NCI-H146 (cell line): ENCODE results near the gene FHIP2A.
"Not testable (repeated sequence)": the region's sequence is repeated elsewhere in the genome, so short reads cannot be mapped to it uniquely, and the experiment has no call there.

ENCODE experiments used
- DNase-seq: peaks from one replicate; lab custom pipeline; 2025; lab: John Stamatoyannopoulos, UW

FHIP2A gene, protein sequence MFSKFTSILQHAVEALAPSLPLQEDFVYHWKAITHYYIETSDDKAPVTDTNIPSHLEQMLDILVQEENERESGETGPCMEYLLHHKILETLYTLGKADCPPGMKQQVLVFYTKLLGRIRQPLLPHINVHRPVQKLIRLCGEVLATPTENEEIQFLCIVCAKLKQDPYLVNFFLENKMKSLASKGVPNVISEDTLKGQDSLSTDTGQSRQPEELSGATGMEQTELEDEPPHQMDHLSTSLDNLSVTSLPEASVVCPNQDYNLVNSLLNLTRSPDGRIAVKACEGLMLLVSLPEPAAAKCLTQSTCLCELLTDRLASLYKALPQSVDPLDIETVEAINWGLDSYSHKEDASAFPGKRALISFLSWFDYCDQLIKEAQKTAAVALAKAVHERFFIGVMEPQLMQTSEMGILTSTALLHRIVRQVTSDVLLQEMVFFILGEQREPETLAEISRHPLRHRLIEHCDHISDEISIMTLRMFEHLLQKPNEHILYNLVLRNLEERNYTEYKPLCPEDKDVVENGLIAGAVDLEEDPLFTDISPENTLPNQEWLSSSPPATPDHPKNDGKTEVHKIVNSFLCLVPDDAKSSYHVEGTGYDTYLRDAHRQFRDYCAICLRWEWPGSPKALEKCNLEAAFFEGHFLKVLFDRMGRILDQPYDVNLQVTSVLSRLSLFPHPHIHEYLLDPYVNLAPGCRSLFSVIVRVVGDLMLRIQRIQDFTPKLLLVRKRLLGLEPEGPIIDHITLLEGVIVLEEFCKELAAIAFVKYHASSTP

DNA sequence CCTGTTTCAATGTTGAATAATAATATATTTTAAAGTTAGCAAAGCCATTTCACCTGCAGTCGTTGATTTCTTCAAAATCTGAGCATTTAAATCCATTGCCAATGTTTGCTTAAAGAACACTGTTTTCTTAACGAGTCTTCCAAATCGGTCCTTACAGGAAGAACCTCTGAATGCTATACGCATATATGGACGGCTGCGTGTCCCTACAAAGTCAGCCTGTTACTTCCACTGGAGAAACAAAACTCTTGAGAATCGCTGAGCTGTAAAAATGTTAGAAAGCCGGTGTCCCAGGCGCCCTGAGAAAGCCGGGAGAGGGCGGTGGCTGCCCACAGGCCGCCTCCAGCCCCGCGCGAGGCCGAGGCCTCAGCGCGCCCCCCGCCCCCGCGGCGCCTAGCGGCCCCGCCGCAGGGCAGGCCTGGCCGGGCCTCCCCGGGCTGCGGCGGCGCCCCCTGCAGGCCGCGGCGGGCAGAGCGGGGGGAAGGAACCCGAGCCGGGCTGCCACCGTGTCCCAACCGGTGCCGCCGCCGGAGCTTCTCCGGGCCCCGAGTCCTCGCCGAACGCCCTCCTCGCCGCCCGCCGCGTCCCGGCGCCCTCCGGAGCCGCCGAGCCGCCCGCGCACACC lies at the start of gene FHIP2A:
TSS of gene FHIP2A (plus strand) at position 488 of the 622 bp plus-strand sequence. CDS start 299 bp downstream, outside the sequence.
- DNase-seq, result peak; percentile 67

DNA sequence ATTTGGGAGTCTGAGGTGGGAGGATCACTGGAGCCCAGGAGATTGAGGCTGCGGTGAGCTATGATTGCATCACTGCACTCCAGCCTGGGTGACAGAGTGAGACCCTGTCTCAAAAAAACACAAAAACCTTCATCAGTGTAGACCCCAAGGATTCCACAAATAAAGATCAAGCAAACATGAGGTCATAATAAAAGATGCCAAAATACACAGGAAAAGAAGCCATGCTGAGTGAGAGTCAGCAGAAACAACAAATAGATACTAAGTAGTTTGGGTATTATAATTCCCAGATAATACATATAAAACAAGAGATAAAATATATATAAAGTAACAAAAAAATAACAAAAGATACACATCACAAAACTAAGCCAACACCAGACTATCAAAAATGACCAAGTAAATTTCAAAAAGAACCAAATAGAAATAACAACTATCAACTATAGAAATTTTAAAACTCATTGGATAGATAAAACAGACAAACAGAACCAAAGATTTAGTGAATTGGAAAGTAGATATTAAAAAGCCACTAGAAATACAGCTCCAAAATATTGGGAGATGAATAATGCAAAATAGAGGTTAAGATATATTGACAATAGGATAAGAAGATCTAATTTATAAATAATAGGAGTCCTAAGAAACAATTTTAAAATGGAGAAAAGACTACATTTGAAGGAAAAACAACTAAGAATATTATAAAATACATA lies 48.9 kb upstream of the FHIP2A start:
- no peak for DNase-seq

DNA sequence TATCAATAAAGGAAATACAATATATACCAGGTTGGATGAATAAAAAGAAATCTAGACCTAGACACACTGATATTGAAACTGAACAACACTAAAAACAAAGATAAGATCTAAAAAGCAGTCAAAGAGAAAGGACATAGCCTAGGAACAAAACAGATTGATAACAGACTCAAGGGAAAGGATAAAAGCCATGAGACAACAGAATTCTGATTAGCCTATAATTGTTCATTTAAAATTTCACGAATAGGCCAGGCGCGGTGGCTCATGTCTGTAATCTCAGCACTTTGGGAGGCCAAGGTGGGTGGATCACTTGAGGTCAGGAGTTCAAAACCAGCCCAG lies 48.4 kb upstream of the FHIP2A start:
- DNase-seq, result no peak

DNA sequence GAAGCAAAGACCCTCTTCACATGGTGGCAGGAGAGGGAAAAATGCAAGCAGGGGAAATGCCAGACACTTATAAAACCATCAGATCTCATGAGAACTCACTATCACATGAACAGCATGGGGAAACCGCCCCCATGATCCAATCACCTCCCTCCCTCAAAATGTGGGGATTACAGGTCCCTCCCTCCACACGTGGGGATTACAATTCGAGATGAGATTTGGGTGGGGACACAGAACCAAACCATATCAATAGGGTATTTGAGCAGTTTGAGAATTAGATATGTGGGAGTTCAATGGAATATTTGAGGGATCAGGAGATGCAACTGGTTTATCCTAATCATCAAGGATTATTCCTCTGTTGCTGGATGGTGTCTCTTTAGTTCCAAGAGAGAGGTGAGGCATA lies 46.5 kb upstream of the FHIP2A start:
- not testable (repeated sequence) for DNase-seq

DNA sequence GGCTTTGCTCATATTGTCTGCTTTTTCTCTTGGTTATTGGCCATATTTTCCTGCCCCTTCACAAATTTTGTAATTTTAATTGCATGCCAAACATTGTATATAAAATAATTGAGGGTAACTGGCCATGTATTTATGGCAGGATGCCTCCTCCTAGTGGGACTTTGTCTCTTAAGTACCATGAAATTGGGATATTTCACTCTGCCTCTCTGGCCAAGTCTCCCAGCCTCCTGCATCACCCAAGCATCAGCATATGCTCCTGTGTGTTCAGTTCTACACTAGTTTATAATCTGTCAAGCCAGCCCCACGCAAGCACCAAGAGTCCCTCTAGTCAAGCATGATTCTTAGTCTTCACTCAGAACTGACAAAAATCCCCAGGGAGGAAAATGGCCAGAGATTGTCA lies 44.2 kb upstream of the FHIP2A start:
- DNase-seq, result no peak

DNA sequence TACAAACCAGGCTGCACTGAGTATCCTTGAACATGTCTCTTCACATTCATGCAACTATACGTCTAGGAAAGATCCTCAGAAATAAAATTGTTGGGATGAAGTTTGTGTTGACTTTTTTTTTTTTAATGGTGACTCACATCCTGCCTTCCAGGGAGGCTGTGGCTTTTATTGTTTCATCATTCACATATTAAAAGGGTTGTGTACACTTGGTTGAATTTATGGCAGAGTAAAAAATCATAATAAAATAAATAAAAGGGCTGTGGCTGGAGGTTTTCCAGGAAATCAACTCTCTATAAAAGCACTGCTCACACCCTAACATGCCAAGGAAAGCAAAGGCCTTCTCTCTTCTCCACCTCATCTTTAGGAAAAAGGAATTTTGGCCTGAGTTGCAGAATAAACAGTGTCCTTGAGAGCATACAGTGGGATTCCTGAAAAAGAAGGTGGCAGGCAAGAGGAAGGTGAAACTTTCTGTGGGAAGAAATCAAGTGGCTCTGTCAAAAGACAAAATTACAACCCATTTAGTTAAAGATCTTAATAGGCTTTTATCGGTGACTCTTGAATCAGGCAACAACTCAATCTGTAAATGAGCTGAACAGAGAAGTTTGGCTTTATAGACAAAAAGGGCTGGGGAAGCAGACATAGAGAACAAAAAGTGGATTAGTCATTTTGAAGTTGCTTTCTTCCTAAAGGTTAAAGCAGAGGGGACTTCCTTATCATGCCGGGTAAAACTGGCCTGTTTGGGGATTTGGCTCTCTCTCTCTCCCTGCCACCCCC lies 41.6 kb upstream of the FHIP2A start:
- DNase-seq, result peak; percentile 31

DNA sequence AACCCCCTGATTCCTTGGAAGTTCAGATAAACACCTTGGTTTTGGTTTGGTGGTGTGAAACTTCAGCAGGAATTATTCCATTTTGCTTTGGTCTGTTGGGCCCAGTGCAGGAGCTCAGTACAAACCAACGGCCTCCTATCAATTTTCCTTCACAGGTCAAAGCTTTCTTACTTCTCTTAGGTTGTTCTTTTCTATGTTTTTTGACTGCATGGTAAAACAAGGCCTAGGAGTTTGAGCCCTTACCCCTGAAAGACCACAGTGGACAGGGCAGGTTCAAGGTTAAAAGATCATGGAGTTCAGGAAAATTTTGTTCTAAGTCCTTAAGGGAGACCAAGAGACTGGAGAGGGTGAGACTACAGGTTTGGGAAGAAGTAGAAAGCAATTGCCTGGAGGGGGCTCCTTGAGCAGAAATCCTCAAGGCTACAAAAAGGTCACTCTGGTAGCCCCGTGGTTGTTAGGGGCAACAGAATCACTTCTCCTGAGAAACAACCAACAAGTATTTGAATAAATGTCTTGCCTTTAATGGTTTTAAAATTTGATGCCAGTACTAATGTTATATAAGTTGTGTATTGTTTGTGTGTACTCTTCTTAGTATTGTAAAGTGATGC lies 40.9 kb upstream of the FHIP2A start:
- no peak for DNase-seq

DNA sequence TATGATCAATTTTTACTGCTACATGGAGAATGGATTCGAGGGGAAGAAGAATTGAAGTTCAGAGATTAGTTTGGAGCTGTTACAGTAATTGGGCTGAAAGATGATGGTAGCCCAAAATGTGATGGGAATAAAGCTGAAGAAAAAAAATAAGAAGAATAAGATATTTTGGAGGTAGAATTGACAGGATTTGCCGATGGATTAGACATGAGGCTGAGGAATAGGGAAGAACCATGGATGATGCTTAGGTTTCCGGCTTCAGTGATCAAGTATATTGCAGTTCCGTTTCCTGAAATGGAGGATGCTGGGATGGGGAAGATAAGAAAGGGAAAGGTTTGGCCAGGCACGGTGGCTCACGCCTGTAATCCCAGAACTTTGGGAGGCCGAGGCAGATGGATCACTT lies 38.9 kb upstream of the FHIP2A start:
- DNase-seq, result no peak

DNA sequence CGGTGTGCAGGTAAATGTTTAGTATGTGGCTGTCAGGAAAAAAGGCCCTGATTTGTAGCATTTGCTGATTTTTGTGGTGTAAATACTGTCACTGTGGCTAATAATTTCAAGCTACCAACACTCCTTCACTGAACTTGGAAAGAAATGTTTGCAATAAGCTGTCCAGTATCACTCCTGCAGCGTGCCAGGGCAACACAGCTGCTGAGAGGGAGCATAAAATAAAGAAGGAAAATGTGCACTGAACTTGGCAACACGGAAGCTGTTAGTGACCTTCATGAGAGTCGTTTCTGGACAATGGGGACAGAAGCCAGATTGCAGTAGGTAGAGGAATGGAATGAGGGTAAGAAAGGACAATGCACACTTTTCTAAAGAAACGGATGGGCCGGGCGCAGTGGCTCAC lies 37.9 kb upstream of the FHIP2A start:
- no peak for DNase-seq

DNA sequence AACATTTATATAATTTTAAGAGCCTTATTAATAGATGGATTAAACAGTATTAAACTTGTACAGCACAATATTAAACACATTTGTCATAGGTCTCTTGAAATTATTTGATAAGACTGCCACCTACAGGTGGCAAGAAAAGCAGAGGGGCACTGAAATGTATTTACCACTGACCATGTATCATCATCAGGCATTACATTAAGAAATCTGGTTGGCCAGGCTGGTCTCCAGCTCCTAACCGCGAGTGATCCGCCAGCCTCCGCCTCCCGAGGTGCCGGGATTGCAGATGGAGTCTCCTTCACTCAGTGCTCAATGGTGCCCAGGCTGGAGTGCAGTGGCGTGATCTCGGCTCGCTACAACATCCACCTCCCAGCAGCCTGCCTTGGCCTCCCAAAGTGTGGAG lies 35.1 kb upstream of the FHIP2A start:
- DNase-seq, result peak; percentile 52

DNA sequence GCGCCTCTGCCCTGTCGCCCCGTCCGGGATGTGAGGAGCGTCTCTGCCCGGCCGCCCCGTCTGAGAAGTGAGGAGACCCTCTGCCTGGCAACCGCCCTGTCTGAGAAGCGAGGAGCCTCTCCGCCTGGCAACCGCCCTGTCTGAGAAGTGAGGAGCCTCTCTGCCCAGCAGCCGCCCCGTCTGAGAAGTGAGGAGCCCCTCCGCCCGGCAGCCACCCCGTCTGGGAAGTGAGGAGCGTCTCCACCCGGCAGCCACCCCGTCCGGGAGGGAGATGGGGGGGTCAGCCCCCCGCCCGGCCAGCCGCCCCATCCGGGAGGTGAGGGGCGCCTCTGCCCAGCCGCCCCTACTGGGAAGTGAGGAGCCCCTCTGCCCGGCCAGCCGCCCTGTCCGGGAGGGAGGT lies 34.4 kb upstream of the FHIP2A start:
- not testable (repeated sequence) for DNase-seq

DNA sequence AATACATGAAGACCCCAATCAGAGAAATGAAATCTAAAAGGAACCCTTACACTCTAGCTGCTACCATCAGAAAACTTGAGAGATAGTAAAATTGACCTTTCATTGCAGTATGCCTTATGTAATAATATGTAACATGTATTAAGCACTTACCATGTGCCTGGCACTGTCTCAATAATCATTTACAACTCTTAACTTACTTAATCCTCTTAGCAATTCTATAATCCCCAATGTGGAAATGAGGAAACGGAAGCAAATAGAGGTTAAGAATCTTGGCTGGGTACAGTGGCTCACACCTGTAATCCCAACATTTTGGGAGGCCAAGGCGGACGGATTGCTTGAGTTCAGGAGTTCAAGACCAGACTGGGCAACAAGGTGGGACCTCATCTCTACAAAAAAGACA lies 29.8 kb upstream of the FHIP2A start:
- DNase-seq, result no peak

DNA sequence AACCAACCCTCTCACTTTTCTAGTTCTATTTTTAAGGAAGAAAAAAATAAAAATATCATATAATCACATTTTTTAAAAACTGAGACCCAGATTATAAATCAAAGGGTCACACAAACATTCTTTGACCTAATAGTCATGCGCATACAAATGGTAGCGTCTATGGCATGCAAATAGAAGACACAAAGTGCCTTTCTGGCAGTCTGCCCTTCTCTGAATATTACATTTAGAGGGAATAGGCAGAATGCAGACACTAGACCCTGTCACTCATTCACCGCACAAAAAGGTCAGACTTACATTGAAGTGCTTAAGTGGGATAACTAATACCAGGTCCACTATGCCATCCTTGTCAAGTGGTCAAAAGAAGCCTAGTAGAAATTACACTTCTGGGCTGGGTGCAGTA lies 26.5 kb upstream of the FHIP2A start:
- DNase-seq, result no peak

DNA sequence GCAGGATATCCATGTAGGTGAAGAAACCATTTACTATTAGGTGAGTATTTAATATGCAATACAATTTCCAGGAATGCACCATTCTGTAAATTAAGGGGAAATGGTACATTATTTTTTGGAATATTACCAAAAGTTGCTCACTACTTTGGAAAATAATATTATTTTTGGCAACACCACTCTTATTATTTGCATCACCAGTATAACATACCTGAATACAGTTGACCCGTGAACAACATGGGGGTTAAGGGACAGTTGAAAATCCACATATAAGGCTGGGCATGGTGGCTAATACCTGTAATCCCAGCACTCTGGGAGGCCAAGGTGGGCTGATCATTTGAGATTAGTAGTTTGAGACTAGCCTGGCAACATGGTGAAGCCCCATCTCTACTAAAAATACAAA lies 21.2 kb upstream of the FHIP2A start:
- DNase-seq, result no peak

DNA sequence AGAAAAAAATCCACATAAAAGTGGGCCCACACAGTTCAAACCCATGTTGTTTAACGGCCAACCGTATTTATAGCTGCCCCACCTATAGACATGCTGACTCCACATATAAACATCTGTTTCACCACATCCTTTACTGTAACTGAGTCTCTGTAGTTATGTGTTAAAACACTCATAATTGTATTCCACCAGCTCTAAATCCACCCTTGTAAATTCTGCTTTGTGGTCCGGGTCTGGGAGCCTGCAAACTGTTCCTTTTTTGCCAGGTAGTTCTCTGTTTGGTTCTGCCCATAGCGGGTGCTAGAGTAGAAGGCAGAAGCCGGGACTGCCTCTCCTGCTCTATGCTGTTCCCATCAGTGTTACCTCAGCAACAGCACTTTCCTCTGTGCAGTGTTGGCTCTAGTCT lies 20.2 kb upstream of the FHIP2A start:
- DNase-seq, result no peak

DNA sequence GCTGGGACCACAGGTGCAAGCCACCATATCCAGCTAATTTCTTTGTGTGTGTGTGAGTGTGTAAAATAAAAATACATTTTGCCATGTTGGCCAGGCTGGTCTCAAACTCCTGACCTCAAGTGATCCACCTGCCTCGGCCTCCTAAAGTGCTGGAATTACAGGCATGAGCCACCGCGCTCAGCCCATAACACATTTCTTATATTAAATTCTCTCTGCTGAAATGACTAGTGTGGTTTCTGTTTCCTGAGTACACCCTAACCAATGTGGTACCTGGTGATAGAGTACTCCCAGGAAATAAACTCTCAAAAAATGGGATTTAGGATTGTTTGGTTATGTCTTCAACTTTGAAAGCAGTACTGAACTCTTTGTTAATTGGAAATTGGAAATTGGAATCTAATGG lies 19.4 kb upstream of the FHIP2A start:
- DNase-seq, result no peak

DNA sequence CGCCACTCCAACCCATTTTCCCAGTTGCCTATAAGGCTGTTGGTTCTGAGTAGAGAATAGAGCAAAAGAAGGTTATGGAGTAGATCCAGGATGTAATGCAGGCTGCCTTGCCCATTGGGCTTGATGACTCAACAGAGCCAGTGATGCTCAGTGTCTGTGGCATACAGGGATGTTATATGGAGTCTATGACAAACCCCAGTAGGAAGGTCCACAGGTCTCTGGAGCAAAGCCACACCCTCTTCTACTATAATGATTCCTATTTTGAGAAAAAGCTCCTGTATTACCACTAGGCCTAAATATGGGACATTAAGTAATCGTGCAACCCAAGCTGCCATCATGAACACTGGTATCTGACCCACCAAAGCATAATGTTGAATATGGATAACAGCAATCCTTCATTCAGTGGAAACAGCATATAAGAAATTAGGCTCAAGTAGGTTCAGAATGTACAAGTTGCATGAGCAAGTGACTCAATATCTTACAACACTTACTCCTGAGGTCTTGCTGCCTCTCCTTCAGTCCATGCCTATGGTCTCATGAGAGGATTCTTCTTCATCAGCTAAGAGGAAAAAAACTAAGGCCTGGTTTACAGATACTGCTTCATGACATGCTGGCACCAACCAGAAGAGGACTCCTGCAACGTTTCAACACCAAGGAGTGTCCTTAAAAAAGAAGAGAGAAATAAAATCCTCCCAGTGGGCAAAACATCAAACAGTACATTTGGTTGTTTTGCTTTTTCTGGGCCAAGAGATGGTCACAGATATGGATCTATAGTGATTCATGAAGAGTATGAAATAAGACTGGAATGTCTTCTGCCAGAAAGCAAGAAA lies 14.8 kb upstream of the FHIP2A start:
- DNase-seq, result no peak

DNA sequence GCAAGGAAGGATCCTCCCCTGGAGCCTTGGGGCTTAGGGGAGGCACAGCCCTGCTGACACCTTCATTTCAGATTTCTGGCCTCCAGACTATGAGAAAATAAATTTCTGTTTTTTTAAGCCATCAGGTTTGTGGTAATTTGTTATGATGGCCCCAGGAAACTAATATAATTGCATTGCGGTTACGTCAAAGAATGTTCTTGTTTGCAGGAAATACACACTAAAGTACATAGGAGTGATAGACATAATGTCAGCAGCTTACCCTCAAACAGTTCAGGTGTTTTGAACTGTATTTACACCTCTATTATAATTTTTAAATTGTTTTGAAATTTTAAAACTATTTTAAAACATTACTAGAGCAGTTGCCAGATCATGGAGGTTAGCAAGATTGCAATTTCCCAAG lies 12.6 kb upstream of the FHIP2A start:
- no peak for DNase-seq

DNA sequence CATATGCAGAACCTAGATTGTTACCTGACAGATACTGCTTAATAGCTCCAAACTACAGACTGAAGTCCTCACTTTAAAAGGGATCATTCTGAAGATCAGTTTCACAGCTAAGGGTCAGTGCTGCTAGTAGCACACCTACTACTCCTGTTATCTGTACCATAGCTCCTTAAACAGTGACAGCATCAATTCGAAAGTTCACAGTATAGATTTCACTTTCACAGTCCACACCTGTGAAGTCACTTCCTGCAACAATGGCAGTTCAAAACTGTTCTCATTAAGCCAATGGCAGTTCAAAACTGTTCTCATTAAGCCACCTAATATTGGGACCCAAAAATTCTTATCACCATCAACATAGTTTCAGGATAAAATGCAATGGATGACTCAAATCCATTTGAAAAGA lies 10.7 kb upstream of the FHIP2A start:
- no peak for DNase-seq

DNA sequence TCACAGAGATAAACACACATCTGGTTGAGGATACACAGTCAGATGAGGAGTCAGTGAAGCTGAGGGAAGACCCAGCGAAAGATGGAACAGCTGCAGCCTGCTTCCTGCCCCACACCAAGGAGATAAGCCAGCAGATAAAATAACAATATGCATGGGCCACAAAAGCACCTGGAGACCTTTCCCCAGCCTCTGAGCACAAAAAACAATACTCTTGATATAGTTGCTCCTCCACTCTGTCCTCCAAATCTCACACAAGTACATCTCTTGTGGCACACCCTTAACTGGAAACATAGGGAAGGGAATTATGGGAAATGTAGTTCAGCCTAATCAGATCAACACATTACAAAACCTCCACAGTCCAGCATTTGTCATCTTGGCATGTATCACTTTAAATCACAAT lies 9.7 kb upstream of the FHIP2A start:
- no peak for DNase-seq
